Suprapubic skin (tissue), 4 donors: Measurements from ENCODE around the gene MARCHF2.

Source experiments
- EP300 ChIP-seq: sonication (generic); formaldehyde crosslinking; IDR thresholded peaks from one replicate; pipeline ENCODE4 v1.6.1; 2017; ENCODE audit warnings: antibody characterized with exemption
- POLR2A ChIP-seq, 2 donors: fragments of 450-650 bp; IDR thresholded peaks; one replicate each; pipeline ENCODE4 v1.6.1; 2017; ENCODE audit warnings: antibody characterized with exemption in 2 of 2, mild to moderate bottlenecking in 2 of 2, moderate library complexity in 2 of 2
- POLR2AphosphoS5 ChIP-seq, 3 donors: sonication (generic); formaldehyde crosslinking; IDR thresholded peaks; one replicate each; pipeline ENCODE4 v1.6.1; 2017; ENCODE audit warnings: antibody characterized with exemption in 3 of 3
- TF ChIP-seq, protein P1 (sequence below), 2 donors: fragments of 200-600 bp in 1 of 2; fragments of 450-650 bp in 1 of 2; sonication (generic) in 1 of 2; IDR thresholded peaks; one replicate each; pipeline ENCODE4 v1.5.1; 2016 to 2019; ENCODE audit warnings: antibody characterized with exemption in 2 of 2, mild to moderate bottlenecking in 1 of 2, moderate library complexity in 1 of 2

- TF ChIP-seq, protein P1, sequence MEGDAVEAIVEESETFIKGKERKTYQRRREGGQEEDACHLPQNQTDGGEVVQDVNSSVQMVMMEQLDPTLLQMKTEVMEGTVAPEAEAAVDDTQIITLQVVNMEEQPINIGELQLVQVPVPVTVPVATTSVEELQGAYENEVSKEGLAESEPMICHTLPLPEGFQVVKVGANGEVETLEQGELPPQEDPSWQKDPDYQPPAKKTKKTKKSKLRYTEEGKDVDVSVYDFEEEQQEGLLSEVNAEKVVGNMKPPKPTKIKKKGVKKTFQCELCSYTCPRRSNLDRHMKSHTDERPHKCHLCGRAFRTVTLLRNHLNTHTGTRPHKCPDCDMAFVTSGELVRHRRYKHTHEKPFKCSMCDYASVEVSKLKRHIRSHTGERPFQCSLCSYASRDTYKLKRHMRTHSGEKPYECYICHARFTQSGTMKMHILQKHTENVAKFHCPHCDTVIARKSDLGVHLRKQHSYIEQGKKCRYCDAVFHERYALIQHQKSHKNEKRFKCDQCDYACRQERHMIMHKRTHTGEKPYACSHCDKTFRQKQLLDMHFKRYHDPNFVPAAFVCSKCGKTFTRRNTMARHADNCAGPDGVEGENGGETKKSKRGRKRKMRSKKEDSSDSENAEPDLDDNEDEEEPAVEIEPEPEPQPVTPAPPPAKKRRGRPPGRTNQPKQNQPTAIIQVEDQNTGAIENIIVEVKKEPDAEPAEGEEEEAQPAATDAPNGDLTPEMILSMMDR (IDR thresholded peaks at IDR 0.05): no peak
- TF ChIP-seq POLR2A (IDR thresholded peaks at IDR 0.05) (no peak), POLR2AphosphoS5 (IDR thresholded peaks at IDR 0.05) (no peak), EP300 (no peak)
Measured at GRCh38 chr19:8461891-8462290, 48.8 kb downstream of the MARCHF2 start.
